GM19438 (cell line): Measurements from ENCODE around the gene HES2.
"Not testable (repeated sequence)": the region's sequence is repeated elsewhere in the genome, so short reads cannot be mapped to it uniquely, and the experiment has no call there.

Experiments
- ATAC-seq: cut with Tn5 transposase; IDR thresholded peaks from one replicate; pipeline ENCODE4 v1.9.1; 2021; ENCODE audit warnings: low read depth; ENCODE audit not compliant: unreplicated experiment

The HES2 gene, protein sequence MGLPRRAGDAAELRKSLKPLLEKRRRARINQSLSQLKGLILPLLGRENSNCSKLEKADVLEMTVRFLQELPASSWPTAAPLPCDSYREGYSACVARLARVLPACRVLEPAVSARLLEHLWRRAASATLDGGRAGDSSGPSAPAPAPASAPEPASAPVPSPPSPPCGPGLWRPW

DNA sequence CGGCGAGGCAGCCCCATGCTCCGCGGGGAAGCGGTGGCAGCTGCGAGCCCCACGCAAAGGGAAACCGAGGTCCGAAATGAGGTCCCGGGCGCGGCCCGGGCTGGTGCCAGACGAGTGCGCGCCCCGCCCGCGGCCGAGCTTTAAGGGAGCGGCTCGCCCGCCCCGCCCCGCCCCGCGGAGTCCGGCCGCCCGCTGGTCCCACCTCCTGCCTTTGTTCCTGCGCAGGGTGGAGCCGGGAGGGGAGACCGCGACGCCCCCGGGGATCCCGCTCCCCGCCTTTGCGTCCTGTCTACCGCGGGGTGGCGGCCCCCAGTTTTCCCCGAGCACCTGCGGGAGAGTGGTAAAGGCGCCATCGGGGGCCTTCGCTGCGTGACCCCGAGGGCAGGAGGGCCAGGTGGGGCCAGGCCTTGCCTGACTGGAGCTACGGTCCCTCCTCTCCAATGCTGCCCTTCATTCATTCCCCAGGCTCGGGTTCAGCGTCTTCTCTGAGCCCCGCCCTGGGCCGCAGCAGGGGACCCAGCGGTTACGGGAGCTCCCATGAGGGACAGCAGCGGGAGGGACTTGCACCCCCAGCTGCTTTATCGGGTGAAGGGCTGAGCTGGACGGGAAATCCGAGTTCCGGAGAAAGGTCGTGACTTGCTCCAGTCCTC, at the start of gene HES2:
TSS of gene HES2 (minus strand) at position 116 of the 650 bp plus-strand sequence. CDS start at position 17, 99 bp downstream.
- no peak for ATAC-seq

DNA sequence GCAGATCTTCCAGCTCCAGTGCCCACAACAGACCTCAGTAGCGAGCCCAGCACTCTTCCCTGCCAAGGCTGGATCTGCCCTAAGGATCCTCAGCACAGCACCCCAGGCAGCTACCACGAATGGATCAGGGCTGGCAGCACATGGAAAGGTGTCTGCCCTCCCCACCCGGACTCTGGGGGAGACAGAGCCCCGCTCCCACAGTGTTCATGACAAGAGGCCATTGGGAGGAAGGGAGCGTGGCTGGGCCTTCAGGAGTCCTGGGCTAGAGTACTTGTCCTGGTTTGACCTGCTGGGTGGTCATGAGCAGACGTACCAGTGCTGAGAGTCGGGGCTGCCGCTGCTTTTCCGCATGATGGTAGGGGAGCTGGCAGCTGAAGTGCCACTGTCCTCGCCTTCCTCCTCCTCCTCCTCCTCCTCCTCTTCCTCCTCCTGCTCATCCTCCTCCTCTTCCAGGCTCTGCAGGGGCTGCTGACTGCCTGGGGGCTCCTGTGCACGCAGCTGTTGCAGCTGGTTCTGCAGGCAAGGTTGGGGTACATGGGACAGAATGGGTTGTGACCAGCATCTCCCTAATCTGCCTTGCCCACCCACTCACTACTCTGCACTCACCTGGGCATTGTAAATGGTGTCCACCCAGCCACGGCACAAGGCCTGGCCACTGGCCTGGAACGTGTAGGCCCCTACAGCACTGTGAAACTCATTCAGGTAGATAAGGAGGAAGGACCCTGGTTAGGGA, 49.2 kb upstream of the HES2 start:
- ATAC-seq: no peak

DNA sequence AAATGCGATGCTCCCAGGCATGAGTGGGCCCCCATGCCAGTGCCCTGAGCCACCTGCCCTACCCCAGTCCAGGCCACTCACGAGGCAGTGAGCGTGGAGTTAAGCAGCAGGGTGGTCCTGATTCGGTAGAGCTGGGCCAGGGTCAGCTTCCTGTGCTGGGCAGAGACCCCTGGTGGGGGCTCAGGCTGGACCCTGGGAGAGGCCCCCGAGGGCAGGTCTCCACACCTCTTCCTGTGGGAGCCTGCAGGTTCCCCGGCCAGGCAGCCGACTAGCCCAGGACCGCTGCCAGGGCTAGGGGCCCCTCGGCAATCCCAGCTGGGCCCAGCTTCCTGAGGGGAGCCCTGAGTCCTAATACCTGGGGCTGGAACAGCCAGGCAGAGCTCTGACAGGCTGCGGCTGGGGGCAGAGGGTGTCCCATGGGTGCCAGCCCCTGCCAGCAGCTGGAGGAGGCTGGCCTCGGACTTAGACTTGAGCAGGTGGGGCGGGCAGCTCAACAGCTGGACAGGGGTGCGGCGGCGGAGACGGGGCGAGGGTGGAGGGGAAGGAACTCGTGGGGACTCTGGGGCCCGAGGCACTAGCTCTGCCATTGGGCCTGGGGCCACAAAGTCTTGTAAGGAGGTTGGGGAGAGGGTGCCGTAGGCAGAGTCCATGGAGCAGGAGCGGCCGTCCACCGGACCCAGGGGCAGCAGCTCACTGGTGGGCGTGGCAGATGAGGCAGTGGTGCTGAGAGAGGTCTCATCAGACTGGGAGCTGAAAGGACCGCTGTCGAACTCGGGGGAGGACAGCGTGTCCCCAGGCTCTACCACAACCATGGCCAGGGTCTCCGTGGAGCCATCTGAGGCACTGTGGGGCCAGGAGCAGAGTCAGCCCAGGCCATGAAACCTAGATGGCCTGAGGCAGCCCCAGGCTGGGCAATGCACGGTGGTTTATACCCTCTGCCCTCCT, 48.3 kb upstream of the HES2 start:
- no peak for ATAC-seq

DNA sequence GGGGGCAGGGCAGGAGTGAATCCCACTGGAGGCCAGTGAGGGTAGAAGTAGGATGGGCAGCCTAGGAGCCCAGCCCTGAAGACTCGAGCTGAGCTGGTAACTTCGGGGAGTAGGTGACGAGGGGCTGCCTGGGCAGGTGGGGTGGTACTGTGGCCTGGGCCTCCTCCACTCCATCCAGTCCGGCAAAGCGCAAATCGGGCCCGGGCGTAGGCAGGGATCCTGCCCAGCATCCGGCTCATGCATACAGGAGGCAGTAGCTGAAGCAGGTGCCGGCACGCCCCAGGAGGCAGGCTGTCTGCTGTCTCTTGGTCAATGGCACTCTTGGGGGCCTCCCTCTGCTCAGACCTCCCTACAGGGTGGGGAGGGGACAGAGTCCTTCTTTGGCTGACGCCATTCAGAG, 47.5 kb upstream of the HES2 start:
- no peak for ATAC-seq

DNA sequence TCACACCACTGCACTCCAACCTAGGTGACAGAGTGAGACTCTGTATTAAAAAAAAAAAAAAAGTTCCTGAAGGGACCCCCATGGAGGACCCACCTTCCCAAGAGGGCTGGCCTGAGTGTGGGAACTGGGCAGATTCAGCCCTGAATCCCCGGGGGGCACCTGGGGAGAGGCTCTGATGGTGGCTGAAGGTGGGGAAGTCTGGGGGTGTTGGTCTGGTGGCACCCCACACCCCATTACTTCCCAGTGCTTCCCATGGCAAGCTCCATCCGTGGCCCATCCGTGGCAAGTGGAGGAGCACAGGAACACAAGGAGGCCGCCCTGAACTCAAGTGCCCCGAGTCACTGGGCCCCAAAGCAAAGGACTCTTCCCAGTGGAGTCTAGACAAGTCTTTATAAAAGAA, 47.0 kb upstream of the HES2 start:
- no peak for ATAC-seq

DNA sequence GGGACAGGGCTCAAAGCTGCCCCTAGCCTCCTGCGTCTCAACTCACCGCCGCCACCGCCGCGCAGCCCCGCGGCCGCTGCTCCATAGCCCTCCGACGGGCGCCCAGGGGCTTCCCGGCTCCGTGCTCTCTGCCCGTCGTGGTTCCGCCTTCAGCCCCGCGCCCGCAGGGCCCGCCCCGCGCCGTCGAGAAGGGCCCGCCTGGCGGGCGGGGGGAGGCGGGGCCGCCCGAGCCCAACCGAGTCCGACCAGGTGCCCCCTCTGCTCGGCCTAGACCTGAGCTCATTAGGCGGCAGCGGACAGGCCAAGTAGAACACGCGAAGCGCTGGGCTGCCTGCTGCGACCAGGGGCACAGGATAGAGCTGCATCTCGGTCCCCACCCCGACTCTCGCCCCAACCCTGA, 46.3 kb upstream of the HES2 start, which contains the start of gene TNFRSF25:
TSS of gene TNFRSF25 (minus strand) at position 151 of the 400 bp plus-strand sequence. CDS start at position 85, 66 bp downstream.
- ATAC-seq: no peak

DNA sequence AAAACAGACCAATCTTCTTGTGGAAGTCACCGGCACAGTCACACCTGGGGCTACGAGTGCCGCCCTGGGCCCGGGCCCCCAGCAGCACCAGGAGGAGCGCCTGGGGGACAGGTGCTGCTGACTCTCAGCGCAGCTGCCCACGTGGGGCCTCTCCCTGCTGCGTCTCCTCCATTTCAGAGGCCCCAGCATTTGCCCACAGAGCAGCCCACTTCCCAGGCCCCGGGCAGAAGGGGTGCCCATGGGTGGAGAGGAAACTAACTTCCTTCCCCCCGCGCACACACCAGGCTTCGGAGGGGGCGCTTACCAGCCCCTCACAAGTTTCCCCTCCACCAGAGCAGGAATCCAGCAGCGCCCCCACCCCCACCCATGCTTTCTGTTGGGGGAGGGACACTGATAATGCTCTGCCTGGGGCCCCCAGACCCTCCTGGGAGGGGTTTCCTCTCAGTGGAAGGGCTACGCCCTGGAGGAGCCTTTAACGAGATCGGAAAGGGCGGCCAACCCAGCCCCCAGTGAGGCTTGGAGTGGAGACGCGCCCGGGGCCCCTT, 45.8 kb upstream of the HES2 start:
- ATAC-seq: no peak

DNA sequence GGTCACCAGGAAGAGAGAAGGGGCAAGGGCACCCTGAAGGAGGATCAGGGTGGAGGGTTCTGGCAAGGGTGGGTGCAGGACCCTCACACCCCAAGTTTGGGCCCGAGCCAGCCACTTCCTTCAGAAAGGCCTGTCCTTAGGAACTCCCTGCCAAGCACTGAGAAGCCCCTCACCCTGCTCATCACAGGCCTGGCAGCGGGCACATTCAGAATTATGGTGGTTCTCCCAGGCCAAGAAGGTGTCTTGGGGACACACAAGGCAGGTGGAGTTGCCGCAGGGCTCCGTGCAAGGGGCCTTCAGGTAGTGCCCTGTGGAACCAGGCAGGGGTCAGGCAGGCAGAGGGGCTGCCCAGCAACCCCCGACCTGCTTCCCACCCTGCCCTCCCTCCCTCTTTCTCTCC, 45.2 kb upstream of the HES2 start:
- no peak for ATAC-seq

DNA sequence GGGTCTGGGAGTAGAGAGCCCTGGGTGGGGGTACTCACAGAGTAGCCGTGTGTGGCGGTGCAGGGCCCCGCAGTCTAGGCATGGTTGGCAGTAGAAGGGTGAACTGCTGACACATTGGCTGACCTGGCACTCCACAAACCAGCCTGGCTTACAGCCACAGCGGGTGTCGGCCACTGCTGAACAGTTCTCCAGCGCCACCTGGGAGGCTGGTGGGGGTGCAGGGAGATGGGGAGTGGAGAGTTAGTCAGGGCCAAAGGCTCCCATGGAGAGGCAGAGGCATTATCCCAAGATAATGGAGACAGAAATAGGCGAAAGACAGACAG, 44.8 kb upstream of the HES2 start:
- no peak for ATAC-seq

DNA sequence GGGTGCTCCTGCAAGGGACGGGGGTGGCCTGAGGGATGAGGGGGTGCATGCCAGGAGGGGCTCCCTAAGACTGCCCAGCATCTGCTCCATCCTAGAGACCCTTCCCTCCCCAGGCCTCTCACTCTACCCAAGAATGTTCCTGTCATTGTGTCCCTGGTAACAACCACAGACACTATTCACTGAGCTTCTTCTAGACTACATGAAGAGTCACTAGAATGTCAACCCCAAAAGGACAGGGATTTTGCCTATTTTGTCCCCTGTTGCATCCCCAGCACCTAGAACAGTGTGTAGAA, 43.3 kb upstream of the HES2 start:
- ATAC-seq: no peak

DNA sequence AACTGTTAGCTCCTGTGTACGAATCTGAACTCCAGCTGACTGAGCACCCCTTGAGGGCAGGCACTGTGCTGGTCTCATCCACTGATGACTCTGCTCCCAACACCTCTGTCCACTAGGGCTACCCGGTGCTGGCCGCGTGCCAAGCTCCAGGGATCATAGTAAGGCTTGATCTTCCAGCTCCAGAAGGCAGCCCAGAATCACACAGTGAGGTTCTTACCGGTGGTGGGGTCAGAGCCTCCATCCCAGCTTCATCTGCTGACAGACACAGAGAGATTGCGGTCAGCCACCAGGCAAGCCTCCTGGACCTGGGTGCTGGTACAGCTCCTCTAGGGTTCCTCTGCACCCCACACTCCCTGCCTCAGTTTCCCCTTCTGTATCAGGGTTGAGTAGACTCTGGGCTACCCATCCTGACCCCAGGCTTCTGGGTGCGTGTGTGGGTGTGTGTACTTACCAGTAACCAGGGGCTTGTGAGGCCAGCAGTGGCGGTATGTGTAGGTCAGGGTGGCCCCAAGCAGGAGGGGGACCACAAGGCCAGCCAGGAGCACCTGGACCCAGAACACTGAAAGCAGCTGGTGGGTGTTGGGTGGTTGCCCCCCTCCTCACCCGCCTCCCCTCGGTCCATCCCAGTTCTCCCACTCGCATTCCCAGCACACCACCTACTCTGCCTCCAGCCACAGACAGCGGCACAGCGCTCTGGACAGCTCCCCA, 42.8 kb upstream of the HES2 start:
- no peak for ATAC-seq

DNA sequence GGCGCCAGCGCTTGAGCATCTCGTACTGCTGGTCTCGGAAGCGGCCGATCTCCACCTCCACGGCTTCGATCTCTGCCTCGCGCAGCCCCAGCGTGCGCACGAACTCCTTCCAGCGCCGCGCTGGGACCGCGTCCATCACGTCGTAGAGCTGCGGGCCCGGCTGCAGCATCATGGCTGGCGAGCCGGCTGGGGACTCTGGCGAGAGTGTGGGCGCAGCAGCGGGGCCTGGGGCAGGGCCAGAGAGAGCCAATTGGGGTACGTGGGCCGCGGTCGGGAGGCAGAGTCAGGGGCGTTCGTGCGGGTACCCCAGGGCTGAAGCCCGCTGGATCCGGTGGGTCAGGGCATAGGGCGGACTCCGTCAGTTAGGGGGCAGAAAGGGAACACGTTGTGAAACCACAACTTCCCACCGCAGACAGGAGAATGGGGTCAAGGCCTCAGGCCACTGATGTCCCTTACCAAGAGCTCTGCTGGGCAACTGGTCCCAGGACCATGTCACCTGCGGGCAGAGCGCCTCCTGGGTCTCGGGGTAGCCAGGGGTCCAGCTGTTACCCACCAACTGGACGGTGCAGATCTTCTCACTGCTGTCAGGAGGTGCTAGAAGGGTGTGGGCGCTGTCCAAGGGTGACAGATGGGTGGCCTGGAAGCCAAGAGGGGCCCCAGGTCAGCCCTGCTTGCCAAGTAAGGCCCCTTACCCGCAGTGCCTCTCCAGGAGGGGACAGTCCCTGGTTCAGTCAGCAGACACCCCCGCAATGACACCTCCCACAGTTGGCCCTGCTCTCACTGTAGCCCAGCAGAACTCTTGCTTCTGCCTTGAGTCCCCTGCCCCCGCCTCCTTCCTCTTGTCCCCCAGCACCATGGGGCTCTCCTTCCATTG, 42.1 kb upstream of the HES2 start:
- no peak for ATAC-seq

DNA sequence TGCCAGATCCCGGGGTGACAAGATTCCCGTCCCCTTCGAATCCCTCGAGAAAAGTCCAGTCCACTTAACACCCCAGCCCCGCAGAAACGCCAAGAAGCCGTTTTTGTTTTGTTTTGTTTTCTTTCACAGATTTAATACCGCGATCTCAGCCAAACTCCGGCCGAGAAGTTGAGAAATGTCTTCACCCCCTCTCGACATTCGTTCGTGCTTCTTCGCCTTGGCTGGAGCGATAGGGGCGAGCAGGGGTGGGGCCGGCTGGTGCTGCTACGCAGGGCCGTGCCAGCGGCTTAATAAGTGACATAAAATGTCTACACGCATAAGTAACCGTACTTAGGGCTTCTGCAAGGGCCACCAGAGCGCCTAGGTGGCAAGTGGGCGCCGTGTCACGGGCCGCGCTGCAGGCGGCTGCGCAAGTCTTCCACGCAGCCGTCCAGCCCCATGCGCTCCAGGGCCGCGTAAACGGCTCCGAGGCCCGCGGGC, 41.4 kb upstream of the HES2 start:
- no peak for ATAC-seq

DNA sequence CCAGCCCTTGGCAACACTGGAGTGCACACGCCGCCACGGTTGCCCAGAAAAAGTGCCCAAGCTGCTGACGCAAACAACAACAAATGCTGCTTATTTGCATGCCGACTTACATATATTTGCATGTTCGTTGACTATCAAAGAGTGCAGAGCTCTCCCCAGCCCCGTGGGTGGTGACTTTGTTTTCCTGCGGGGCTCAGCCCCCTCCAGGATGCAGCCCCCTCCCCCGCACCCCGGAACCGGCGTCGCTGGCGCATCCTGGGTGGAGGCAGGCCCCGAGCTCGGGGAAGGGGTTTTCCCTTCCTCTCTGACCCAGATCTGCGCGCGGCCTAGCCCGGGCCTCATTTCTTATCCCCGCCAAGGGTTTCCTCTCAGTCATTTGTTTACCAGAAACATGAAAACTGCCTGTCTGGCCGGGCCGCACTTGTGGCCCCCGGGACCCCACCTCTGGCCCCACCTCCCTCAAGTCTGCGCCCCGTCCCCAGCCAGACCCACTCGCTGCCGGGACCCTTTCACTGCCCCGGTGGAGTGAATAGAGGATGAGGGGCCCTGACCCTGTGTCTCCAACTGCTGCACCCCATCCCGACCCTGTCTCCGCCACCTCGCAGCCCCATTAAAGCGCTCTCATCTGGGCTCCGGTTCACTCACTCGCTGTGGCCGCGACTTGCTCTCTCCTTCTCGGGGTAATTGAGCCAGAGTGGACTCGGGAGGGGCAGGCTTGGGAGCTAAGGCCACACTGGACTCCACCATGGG, 40.8 kb upstream of the HES2 start:
- no peak for ATAC-seq

DNA sequence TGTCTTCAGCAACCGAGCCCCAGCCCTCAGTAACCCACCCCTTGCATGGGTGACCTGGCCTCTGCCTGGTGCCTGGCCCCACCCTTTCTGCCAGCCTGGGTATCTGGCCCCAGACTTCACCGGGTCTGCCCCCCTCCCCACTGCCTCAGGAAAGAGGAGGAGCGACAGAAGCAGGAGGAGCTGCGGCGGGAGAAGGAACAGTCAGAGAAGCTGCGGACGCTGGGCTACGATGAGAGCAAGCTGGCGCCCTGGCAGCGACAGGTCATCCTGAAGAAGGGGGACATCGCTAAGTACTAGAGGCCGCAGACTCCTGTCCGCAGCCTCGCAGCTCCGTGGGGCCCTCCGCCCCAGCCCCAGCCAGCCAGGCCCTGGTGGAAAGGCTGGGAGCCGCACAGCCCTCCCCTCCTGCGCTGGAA, 40.1 kb upstream of the HES2 start:
- no peak for ATAC-seq

DNA sequence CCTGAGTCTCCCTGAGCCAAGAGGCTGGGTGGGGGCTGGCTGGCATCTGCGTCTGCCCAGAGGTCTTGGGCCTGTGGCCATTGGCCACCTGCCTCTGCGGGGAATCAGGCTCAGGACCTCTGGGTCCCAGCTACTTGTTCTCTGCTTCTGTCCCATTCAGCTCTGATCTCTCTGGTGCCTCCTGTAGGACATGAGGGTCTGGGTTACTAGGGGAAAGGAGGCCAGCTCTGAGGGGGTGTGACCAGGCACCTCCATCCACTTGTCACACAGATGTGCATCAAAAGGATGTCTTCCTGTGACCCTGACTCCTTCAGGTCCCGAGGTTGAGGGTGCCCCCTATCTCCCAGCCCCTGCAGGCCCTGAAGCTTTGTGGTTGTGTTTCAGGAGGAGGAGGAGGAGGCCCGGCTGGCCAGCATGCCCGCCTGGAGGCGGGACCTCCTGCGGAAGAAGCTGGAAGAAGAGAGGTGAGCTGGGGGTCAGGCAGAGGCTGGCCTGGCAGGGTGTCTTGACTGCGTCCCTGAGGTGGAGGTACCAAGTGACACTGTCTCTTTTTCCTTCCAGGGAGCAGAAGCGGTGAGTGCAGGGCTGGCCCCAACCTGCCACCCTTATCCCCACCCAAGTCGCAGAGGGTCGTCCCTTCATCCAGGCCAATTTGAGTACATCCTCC, 37.2 kb upstream of the HES2 start:
- ATAC-seq: no peak

DNA sequence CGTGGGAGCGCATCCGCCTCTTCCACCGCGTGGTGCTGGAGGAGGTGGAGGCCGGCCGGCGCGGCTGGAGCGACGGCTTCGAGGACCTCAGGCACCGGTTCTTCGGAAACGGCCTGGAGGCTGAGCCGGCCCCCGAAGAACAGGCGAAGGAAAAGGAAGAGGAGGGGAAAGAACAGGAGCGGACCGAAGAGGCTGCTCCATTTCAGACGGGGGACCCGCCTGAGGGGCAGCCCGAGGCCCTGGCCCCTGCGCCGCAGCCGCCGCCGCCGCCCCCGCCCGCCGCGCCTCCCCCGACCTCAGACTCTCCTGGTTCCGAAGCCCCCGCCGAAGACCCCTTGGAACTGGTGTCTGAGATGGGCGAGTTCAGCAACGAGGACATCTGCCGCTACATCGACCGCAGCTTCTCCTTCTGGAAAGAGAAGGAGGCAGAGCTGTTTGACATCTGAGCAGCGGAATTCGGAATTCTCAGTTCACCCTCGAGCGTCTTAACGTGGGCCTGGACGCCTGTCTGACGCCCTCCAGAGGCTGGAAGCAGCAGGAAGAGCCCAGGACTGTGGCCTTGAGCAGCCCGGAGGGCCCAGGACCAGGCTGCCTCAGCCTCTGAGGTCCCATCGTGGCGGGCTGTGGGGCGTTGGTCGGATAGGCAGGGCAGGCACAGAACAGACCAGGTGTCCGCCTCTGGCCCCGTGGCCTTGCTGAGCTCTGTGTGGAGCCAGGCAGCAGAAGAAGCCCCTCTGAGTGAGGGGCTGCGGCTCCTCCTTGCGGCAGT, 36.2 kb upstream of the HES2 start:
- ATAC-seq: not testable (repeated sequence)
